HG03103 (cell line): Measurements from ENCODE around the gene SDSL.

Source experiments
- ATAC-seq: cut with Tn5 transposase; IDR thresholded peaks from one replicate; pipeline ENCODE4 v1.9.1; 2021; ENCODE audit warnings: low read depth; ENCODE audit not compliant: unreplicated experiment

The SDSL gene

DNA sequence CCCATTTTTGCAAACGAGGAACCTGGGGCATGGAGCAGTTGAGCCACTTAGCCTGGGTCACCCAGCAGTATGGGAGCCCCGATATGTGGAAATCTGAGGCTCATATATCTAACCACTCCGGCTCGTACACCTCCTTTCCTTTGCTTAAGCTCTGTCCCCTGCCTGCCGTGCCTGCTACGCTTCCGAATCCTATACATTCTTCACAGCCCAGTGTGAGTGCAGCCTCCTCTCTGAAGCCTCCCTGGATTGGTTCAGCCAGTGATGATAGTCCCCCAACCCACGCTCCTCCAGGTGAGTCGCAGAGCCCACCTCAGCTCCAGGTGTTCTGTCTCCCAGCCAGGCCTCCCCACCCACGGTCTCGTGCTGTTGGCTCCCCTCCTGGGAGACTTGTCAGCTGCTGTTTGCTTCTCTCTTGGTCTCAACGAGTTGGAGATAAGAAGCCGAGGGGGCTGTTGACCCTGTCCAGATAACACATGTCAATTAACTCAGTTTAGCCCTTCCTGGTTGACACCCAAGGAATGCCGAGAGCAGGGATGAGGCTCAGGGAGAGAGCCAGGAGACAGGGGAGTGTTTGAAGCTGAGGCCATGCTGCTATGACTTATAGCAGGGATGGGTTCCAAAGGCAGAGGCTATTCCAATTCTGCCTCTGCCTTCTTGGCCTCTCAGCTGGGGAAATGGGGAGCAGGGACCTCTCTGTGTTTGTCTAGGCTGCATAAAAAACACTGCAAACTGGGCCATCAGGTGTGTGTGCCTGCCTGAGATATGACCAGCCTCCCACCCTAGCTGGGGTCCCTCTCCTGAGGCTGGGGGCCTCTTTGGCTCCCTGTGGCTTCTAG, 19.0 kb downstream of the SDSL start:
- ATAC-seq = no peak

DNA sequence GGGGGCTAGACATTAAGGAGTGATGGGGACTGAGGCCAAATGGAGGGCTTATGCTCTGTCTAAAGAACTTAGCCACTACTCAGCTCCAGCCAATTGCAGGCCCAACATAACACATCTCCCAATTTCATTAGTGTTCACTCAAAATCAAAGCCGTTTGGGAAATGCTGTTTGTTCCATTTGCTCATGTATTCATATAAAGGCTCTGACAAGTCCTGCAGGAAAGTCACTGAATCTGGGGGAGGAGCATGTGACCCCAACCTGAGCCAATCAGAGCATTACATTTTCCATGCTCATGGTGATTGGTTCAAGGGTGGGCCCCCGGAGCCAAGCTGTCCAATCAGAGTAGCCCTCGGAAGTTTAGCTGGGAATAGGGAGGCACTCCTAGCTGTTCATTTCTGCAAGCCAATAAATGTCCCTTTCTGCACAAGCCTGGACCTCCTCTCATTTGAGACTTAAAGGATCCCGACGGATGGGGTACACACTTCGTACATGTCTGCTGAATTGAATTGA, 20.9 kb downstream of the SDSL start:
- ATAC-seq = no peak

DNA sequence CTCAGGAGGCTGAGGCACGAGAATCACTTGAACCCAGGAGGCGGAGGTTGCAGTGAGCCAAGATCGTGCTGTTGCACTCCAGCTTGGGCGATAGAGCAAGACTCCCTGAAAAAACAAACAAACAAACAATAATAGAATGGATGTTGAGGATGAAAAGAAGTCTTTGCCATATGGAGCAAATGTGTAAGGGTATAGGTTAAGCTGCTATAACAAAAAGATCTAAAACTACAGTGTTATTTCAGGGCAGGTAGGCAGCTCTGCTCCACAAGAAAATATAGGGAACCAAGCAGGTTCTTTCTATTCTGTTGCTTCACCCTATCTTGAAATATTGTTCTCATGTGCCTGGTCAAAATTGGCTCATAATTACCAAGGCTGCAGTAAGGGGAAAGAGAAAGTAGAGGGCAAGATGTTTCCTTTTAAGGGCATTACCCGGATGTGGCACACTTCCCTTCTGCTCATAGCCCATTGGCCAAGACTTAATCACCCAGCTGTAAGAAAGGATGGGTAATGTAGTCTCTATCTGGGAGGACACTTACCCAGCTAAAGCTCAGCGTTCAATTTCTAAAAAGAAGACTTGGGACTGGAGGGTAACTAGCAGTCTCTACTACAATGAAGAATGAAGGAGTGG, 23.5 kb downstream of the SDSL start:
- no peak for ATAC-seq

DNA sequence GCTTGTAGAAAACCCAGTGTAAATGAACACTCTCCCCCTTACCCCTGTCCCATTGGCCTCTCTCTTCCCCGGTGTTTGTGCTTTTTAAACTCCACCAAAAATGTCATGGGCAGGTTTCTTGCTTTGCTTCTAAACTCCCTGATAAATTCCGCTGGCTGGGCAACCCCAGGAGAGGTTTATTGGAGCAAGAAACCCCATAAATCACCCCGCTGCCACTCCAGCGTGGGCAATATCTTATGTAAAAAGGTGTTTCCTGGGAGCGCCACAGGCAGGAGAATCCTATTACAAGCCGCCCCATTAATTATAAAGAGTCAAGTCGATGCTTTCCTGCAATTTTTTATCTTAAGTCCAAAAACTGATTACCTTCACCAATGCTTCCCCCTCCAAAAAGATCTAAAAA, 26.7 kb downstream of the SDSL start:
- ATAC-seq = no peak

DNA sequence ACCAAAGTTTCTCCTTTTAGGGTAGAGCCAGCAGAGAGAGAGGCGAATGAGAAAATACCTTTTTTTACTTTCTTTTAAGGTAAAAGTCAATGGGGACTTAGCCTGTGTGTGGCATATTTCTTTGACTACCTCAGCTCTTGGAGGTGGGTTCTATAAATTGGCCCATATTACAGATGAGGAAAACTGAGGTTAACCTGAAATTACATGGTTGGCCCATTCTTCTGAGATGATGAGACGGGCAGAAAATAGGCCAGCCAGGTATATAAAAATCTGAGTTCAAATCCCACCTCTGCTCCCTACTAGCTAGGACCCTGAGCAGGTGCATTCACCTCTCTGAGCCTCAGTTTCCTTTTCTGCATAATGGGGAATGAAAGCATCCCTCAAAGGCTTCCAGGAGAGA, 27.1 kb downstream of the SDSL start:
- ATAC-seq = no peak

DNA sequence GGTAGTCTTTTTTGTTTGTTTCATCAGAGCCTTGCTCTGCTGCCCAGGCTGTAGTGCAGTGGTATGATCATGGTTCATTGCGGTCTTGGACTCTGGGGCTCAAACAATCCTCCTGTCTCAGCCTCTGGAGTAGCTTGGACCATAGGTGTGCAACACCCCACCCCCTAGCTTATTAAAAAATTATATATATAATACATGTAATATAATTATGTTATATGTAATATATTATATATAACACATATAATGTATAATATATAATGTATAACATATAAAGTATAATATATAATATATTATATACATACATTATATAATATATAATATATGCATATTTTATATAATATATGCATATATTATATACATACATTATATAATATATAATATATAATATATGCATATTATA, 27.7 kb downstream of the SDSL start:
- no peak for ATAC-seq

DNA sequence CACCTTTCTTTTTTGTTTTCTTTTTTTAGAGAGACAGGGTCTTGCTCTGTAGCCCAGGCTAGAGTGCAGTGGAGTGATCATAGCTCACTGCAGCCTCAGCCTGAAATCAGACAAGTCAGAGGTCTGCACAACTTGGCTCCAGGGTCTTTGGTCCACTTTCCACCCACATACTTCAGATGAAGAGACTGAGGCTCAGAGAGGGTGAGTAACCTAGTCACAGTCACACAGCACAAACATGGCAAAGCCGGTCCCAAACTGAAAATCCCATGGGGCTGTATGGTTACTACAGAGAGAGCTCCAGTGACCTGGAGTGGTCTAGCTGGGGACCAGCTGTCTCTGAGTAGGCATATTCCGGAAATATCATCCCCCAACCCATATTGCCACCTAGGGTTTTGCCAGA, 30.3 kb downstream of the SDSL start:
- ATAC-seq = no peak

DNA sequence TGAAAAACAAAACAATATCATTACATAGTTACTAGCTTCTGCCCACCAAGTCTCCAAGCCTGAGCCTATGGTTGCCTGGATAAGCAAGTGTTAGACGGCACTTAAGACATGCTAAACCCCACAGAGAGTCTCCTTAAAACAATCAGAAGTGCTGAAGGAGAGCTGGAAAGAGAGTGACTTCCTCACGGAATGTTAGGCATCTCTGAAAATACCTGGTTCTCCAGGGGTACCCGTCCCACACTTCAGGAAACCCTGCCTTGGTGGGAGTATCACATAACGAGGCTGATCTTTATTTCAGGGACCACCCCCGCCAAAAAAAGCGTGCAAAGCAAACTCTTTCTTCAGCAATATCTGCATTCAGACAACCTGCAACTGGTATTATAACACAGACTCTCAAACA, 31.1 kb downstream of the SDSL start:
- ATAC-seq = no peak

DNA sequence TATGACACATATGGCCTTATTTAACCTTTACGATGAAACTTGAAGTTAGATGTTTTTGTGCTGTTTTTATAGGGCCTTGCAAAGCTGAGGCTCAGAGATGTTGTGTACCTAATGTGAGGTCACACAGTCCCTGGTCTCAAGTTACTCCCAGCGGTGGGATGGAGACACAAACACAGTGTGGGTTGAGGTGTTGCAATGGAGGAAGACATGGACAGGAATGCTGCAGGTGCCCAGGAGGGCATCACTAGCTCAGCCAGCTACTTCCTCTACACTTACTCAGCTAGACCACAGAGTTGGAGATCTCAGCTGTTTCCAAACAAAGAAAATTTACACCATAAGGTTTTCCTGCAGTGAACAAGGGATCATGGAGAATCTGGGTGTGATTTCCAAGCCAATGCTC, 34.0 kb downstream of the SDSL start:
- ATAC-seq = no peak

DNA sequence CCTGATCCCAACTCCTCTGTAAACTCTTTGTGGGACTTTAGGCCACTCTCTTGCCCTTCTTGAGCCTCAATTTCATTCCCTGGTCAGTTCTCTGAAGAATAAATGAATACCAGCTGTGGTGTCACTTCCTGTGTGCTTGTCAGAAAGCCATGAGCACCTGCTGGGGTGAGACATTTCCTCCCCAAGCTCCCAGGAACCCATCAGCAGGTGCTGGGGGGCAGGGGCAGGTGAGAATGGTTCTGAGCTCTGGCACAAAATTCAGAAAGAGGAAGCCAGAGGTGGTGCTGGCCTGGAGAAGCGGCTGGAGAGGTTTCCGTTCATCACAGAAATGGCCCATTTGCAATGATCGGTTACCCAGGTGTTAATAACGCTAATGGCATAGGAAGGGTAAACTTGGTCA, 34.6 kb downstream of the SDSL start:
- no peak for ATAC-seq

DNA sequence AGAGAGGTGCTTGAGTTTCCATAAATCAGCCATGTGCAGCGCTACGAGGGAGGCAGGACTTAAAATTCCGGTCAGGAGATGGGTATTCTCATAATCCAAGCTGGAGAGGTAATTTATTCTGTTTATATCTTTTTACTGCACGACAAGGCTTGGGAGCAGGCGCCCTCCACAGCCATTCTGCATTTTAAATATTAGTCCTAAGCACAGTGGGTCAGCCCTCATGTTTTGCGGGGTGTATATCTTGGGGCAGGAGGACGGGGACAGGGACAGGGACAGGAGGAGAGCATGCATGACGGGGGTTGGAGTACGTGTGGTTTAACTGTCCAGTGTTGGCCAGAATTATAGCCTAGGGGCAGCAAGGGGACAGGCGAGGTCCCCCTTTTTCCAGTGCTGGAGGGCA, 35.0 kb downstream of the SDSL start:
- no peak for ATAC-seq

DNA sequence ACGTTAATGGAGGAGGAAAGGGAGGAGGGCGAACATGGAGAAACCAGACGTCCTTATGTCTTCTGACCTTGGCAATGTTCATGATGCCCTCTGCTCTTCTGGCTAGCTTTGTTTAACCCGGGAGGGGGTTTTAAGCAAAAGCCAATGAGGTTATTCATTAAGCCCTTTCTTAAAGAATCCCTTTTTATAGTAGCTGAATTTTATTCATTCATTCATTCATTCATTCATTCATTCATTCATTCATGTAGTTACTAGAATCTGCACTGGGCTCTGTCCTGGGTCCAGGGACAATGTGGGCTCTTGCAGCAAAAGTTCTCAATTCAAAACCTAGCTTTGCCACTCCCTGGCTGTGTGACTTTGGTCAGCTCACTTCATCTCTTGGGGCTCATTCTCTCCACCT, 35.5 kb downstream of the SDSL start:
- no peak for ATAC-seq

DNA sequence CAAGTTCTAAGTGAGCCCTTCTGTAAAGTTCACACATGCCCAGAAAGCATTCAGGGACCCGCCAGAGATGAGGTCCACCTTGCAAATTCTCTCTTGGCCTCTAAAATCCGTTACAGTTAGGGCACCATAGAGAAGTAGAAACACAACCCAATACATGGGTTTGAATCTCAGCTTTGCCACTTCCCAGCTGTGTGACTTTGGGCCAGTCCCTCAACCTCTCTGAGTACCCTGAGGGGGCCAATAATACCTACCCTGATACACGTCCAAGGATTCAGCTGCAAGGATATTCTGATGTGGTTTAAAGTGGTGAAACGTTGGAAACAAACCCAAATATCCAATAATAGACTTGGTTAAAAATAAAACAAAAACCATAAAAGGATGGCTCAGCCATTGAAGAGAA, 37.8 kb downstream of the SDSL start:
- ATAC-seq = no peak

DNA sequence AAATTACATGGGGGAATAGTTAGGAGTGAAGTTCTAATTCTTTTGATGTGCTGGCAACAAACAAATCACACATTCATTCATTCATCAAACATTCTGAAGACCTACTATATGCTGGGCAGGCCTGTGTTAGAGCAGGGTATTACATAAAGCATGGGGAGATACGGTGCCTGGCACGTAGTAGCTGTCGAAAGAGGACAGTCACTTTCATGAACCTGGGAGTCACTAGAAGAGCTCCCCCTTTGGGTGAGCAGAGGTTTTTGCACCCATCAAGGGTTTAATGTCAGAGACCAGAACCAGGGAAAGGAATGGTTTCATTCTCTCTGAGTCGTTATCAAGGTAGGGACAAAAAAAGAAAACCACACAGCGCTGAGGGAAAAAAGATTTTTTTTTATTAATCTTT, 39.5 kb downstream of the SDSL start:
- no peak for ATAC-seq

DNA sequence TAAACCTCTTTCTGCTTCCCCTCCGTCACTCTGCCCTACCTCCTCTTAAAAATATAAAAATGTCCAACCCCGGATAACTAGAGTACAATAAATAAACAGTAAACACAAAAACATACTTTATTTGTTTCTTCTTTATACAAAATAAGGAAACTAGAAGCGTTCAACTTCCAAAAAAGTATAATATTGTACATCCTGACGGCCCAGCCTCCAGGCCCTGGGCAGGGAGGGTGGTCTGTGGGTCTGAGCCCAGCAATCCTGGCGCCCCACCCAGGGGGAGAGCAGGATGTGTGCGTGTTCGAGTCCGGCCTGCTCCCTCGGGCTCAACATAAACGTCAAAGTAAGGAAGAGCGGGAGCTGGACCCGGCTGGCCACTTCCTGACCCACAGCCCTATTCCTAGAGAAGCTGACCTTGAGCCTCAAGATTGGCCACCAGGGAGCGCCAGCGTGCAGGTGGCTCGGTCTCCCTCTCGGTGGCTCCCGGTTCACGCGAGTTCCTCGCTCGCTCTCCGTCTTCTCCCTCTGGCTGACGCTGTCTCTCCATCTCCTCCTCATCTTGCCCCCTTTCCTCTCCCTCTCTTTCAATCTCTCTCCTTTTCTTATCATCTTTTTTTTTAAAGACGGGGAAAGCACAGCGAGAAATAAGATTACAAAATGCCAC, 40.1 kb downstream of the SDSL start:
- no peak for ATAC-seq

DNA sequence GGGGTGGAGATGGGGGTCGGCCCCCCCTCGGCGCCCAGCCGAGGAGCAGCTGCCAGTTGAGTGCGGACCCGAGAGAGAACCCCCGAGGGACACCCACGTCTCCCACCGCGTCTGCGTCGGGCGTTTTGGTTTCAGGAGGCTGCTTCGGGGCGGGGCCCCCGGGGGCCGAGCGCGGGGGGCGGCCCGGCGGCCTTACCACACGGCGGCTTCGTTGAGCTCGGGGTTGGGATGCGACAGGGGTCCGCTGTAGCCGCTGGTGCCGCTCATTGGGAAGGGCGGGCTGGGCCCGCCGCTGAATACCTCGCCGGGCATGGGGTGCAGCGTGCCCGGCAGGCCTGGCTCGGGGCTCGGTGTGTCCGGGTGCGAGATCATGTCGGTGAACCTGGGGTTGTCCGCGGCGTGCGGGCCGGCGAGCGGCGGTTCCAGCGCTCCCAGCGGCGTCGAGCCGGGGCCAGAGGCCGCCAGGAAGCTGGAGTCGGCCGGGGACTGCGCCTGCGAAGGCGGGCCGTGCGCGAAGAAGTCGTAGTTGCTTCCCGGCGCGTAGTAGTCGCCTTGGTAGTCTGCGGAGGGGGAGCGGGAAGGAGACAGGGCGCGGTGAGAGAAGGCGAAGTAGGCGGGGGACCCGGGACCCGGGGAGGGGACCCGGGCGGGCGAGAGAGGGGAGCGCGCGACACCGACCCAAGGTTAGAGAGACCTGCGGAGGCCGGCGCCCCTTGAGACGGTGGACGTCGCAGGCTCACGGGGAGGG, 41.0 kb downstream of the SDSL start:
- ATAC-seq = no peak

DNA sequence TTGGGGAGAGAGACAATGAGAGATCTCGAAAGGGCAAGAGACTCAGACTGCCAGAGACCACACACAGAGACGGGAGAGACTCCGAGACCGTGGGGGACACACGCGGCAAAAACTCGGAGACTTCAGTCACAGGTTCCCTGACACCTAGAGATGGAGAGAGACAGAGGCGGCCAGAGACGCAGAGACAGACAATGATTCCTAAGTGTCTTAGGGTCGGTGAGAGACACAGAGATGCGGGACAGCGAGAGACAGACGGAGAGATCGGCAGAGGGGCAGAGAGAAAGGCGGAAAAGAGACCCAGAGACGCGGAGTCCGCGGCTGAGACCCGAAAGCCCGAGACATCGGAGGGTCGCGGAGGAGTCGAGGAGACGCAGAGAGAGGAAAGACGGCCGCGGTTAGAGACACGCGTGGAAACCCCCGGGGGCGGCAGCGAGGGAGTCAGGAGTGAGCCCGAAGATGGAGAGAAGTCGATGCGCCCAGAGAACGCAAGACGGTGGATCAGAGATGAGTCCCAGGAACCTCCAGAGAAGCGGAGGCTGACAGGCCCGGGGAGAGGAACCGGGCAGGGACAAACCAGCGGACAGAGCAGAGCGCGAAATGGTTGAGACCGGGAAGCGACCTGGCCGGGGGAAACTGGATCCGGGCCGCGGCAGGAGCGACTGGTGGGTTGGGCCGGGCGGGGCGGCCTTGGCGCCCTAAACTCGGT, 41.7 kb downstream of the SDSL start:
- ATAC-seq = no peak

DNA sequence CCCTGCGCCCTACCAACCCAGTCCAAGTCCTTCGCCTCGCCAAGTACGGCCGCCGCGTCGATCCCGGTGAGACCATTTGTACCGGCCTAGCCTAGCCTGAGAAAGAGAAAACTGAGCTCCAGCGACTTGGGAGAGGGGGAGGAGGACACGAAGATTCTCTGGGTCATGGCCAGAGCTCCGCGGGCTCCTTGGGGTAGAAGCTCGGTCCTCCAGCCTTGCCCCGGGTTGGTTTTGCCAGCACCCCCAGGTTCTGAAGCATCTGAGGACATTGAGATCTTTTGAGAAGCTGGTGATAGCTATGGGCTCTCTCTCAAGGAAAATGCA, 42.2 kb downstream of the SDSL start:
- no peak for ATAC-seq

DNA sequence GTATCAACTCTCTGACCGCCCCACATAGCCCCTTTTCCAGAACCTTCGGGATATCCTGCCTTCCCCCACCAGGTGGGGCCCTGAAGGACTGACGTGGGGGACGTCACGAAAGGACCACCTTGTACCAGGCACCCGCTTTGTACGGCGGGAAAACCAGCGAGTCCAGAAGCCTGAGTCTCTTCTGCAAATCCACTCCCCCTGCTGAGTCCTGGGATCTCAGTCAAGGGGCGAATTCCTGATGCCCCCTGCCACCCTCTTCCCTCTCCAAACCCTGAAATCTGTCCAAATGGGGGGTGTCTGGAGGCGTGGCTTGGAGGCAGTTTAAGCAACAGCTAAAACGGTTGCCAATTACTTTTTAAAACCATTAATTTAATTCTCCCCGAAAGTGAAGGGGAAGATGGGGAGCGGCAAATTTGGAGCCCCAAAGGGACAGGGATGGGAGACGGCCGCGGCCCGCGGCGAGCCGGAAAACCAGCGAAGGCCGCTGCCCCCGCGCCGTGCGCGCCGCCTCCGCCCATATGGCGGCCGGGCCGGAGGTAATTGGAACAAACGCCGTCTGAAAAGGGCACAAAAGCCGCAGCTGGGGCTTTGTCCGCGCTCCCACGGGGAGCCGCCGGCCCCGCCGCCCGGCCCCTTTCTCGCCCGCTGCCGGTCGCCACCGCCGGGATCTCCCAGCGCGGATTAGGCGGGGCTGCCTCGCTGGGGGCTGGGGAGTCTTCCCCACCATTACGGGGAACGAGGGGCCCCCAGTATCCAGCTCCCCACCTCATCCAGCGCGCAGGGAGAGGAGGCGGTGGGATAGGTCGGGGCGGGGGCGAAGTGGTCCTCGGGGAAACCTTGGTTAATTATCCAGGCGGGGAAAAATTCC, 42.9 kb downstream of the SDSL start:
- no peak for ATAC-seq
